ENCODE data around the gene C2CD2. TPM values are rescaled to one million over a fixed set of nuclear protein-coding genes. Genes with fewer than 3 reads are reported as not detected.

The C2CD2 gene
- total RNA-seq, 4 donors from 2014 or later: 11.6 to 25.3 (median 18.9) TPM

GRCh38 chr21:41869771-41870170 is 84.0 kb downstream of the C2CD2 start:
- intact Hi-C loops (cut with DNase I): no loop called here
- H3K4me1 ChIP-seq: no peaks in the 10 kb centered on the region
- no peak overlapping the region for H3K4me3 ChIP-seq
- no peaks in the 10 kb centered on the region for H3K9me3 ChIP-seq
- 79% methylated on average over 9 of the region's 9 CpGs for WGBS
- H3K27me3 ChIP-seq: no peaks in the 10 kb centered on the region
- no peak for DNase-seq (ENCODE audit: extremely low spot score)
- H3K36me3 ChIP-seq: peaks cover 0 to 6% (median 0%) of the 10 kb centered on the region in 4 donors
- TF ChIP-seq EP300 (IDR thresholded peaks at IDR 0.05): no peak
- no peak for TF ChIP-seq POLR2A (IDR thresholded peaks at IDR 0.05; ENCODE audit: low read depth)
- no peak for TF ChIP-seq POLR2AphosphoS5 (IDR thresholded peaks at IDR 0.05)
- TF ChIP-seq CTCF (IDR thresholded peaks at IDR 0.05): no peak
- no peak overlapping the region for H3K27ac ChIP-seq (replicated peaks in 1 of 4)

GRCh38 chr21:41868062-41868710 is 85.6 kb downstream of the C2CD2 start:
- DNase-seq (ENCODE audit: extremely low spot score): no peak

GRCh38 chr21:41867313-41867712 is 86.5 kb downstream of the C2CD2 start:
- H3K4me1 ChIP-seq: peaks cover 0 to 11% (median 8%) of the 10 kb centered on the region in 4 donors
- no peaks in the 10 kb centered on the region for H3K27me3 ChIP-seq
- no peak overlapping the region for H3K4me3 ChIP-seq
- no peak overlapping the region for H3K27ac ChIP-seq (replicated peaks in 1 of 4)
- no peaks in the 10 kb centered on the region for H3K36me3 ChIP-seq
- no peak for DNase-seq (ENCODE audit: extremely low spot score)
- intact Hi-C loops (cut with DNase I): no loop called here
- TF ChIP-seq POLR2AphosphoS5 (IDR thresholded peaks at IDR 0.05): no peak
- no peak for TF ChIP-seq CTCF (IDR thresholded peaks at IDR 0.05)
- no peak for TF ChIP-seq EP300 (IDR thresholded peaks at IDR 0.05)
- no peak for TF ChIP-seq POLR2A (IDR thresholded peaks at IDR 0.05; ENCODE audit: low read depth)
- H3K9me3 ChIP-seq: no peaks in the 10 kb centered on the region
- 96% methylated on average over 8 of the region's 8 CpGs for WGBS

More at GRCh38 chr21:41868062-41868710, 85.6 kb downstream of the C2CD2 start:
- WGBS: 84% methylated on average over 10 of the region's 10 CpGs
- intact Hi-C loops (cut with DNase I): no loop called here
- peaks cover 0 to 5% (median 0%) of the 10 kb centered on the region in 4 donors for H3K36me3 ChIP-seq
- peaks cover 0 to 4% (median 4%) of the 10 kb centered on the region in 4 donors for H3K4me1 ChIP-seq
- H3K27me3 ChIP-seq: no peaks in the 10 kb centered on the region
- H3K4me3 ChIP-seq: no peak overlapping the region
- no peaks in the 10 kb centered on the region for H3K9me3 ChIP-seq
- no peak overlapping the region for H3K27ac ChIP-seq (replicated peaks in 1 of 4)
- no peak for TF ChIP-seq POLR2A (IDR thresholded peaks at IDR 0.05; ENCODE audit: low read depth)
- TF ChIP-seq EP300 (IDR thresholded peaks at IDR 0.05): no peak
- no peak for TF ChIP-seq CTCF (IDR thresholded peaks at IDR 0.05)
- no peak for TF ChIP-seq POLR2AphosphoS5 (IDR thresholded peaks at IDR 0.05)

- no peak for TF ChIP-seq CTCF (IDR thresholded peaks at IDR 0.05)
- Histone ChIP-seq H3K4me1 (peaks cover 0 to 11% (median 8%) of the 10 kb centered on the region in 4 donors), H3K27ac (replicated peaks in 1 of 4) (no peak overlapping the region), H3K27me3 (no peaks in the 10 kb centered on the region), H3K9me3 (no peaks in the 10 kb centered on the region), H3K4me3 (no peak overlapping the region), H3K36me3 (no peaks in the 10 kb centered on the region)
- DNase-seq (ENCODE audit: extremely low spot score): no peak
- intact Hi-C loops (cut with DNase I): no loop called here
- WGBS: 89% methylated on average over 10 of the region's 11 CpGs
Measured at GRCh38 chr21:41866274-41866809, 87.5 kb downstream of the C2CD2 start.

All from esophagus muscularis mucosa (tissue), 4 donors.